DND-41 (cell line): ENCODE data around the gene NOL4L.

Experiments
- CTCF ChIP-seq: IDR thresholded peaks from 2 replicates; pipeline ENCODE4 v1.5.1; 2012; ENCODE audit warnings: borderline replicate concordance, low read length, moderate library complexity, mild to moderate bottlenecking; ENCODE audit not compliant: poor library complexity, severe bottlenecking; ENCODE audit errors: extremely low read depth
- EZH2 ChIP-seq: IDR thresholded peaks from 3 replicates; pipeline ENCODE4 v1.6.1; 2012; ENCODE audit warnings: borderline replicate concordance, low read depth, mild to moderate bottlenecking, moderate library complexity, low read length, inconsistent platforms; ENCODE audit not compliant: severe bottlenecking

DNA sequence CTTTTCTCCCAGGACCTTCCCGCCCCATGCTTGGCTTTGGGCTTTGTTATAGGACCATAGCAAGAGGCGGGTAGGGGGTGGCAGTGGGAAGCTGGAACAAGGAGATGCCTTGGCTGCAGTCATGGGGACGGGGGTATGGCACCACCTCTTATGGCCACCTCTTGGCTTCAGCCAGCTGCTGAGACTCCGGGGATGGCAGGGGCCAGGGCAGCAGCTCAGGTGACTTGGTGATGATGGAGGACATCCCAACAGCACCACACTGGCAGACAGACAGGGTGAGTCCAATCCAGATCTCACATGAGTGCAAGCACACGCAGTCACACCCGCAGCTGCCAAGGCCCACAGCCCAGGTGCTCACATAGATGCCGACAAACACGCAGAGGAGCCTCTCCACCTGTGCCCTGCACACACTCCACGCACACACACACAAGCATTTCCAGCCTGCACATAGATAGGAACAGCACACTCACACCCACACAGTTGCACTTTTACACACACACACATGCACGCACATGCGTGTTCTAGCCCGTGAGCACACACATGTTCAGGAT lies 6.2 kb downstream of the NOL4L start:
- TF ChIP-seq CTCF (no peak), EZH2 (no peak)
